ENCODE results near the gene CUX1.

Gene CUX1

DNA sequence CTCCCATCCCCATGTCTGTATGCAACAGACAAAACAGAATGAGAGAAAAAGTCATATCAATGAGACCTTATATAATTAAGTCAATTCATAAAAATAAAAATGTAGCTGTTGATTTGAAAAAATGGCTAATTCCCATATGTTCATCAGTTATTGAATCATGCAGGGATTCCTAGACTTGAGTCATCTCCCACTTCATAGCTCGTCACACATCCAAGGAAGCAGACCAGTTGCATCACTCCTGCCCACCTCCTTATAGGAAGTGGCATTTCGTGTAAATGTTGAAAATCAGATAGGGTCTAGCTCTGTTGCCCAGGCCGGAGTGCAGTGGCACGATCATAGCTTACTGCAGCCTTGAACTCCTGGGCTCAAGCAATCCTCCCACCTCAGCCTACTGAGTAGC lies 413.2 kb downstream of the CUX1 start:
- ChIA-PET POLR2A (no interaction called here), CTCF (interaction anchor here (0.6 to 1.2 kb wide), 3 partner anchors 226 to 687 kb away, joined by 3 to 4 read pairs (median 3); no protein-coding TSS in a partner anchor)
- Histone ChIP-seq H3K36me3 (ENCODE audit: control insufficient read depth in 2 of 2, insufficient read depth in 1 of 2, low read length in 2 of 2) (peaks cover 11 to 26% of the 10 kb centered on the region in 2 experiments; a peak in 2 of 3 replicates), H3K4me1 (ENCODE audit: control insufficient read depth, insufficient read depth, low read length) (no peaks in the 10 kb centered on the region), H3K4me3 (ENCODE audit: low read depth, low read length) (no peak overlapping the region), H3K9me3 (ENCODE audit: control insufficient read depth, insufficient read depth, low read depth, low read length) (no peaks in the 10 kb centered on the region), H3K27ac (ENCODE audit: extremely low read depth, low read depth, low read length) (no peak overlapping the region)
- no peak for TF ChIP-seq ZNF626 (tag by site-specific recombination; IDR thresholded peaks at IDR 0.05)
- no peak for TF ChIP-seq ZNF791 (tag by site-specific recombination; IDR thresholded peaks at IDR 0.05)

DNA sequence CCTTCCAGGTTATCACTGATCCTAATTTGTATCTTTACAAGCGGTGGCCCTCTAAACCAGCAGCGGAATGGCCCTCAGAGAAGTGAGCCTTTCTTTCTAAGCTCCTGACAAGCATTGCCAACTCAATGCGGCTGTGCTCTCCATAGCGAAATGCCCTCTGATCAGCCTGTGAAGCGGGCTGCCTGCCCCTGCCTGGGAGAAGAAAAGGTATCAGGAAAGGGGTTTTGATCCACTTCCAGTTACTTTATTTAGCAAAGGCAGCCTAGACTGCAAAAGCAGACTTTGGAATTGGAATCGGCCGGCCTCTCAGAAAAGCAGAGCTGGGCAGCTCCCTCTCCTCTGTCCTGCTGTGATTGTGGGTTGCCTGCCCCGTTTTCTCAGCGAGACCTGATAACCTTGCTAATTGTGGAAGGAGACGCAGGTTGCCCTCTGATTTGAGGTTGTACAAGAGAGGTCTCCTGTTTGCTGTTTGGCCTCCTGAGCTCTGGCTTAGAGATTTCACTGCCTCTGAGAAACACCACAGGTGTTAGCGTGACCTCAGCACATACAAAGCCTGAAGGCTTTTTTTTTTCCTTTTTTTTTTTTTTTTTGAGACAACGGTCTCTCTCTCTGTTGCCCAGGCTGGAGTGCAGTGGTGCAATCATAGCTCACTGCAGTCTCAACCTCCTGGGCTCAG lies 415.3 kb downstream of the CUX1 start:
- POLR2A ChIA-PET, result no interaction called here
- Histone ChIP-seq H3K36me3 (ENCODE audit: control insufficient read depth in 2 of 2, insufficient read depth in 1 of 2, low read length in 2 of 2) (peaks cover 11 to 21% of the 10 kb centered on the region in 2 experiments; a peak in 2 of 3 replicates), H3K9me3 (ENCODE audit: control insufficient read depth, insufficient read depth, low read depth, low read length) (no peaks in the 10 kb centered on the region), H3K4me1 (ENCODE audit: control insufficient read depth, insufficient read depth, low read length) (no peaks in the 10 kb centered on the region), H3K4me3 (ENCODE audit: low read depth, low read length) (no peak overlapping the region), H3K27ac (ENCODE audit: extremely low read depth, low read depth, low read length) (no peak overlapping the region)
- CTCF ChIA-PET, result interaction anchor here (0.5 to 0.7 kb wide), 3 partner anchors 18 to 709 kb away, joined by 3 to 5 read pairs (median 3); no protein-coding TSS in a partner anchor
- no peak for TF ChIP-seq ZNF521 (tag by site-specific recombination; IDR thresholded peaks at IDR 0.05)
- TF ChIP-seq ZNF560 (tag by site-specific recombination; IDR thresholded peaks at IDR 0.05; ENCODE audit: borderline replicate concordance), result no peak
- TF ChIP-seq SP7 (tag by site-specific recombination; IDR thresholded peaks at IDR 0.05), result no peak
- no peak for TF ChIP-seq OSR2 (tag by site-specific recombination; IDR thresholded peaks at IDR 0.05)
- no peak for TF ChIP-seq ZNF785 (tag by site-specific recombination; IDR thresholded peaks at IDR 0.05)
- TF ChIP-seq, protein P1, sequence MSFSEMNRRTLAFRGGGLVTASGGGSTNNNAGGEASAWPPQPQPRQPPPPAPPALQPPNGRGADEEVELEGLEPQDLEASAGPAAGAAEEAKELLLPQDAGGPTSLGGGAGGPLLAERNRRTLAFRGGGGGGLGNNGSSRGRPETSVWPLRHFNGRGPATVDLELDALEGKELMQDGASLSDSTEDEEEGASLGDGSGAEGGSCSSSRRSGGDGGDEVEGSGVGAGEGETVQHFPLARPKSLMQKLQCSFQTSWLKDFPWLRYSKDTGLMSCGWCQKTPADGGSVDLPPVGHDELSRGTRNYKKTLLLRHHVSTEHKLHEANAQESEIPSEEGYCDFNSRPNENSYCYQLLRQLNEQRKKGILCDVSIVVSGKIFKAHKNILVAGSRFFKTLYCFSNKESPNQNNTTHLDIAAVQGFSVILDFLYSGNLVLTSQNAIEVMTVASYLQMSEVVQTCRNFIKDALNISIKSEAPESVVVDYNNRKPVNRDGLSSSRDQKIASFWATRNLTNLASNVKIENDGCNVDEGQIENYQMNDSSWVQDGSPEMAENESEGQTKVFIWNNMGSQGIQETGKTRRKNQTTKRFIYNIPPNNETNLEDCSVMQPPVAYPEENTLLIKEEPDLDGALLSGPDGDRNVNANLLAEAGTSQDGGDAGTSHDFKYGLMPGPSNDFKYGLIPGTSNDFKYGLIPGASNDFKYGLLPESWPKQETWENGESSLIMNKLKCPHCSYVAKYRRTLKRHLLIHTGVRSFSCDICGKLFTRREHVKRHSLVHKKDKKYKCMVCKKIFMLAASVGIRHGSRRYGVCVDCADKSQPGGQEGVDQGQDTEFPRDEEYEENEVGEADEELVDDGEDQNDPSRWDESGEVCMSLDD (tag by site-specific recombination; IDR thresholded peaks at IDR 0.05), result no peak
- no peak for TF ChIP-seq HOXD13 (CRISPR knock-in tag; IDR thresholded peaks at IDR 0.05; ENCODE audit: borderline replicate concordance)
- no peak for TF ChIP-seq ZNF791 (tag by site-specific recombination; IDR thresholded peaks at IDR 0.05)
- no peak for TF ChIP-seq ZNF416 (tag by site-specific recombination; IDR thresholded peaks at IDR 0.05)
- TF ChIP-seq YY1 (tag by site-specific recombination; IDR thresholded peaks at IDR 0.05), result no peak
- TF ChIP-seq ZNF747 (tag by site-specific recombination; IDR thresholded peaks at IDR 0.05), result no peak
- no peak for TF ChIP-seq ZNF433 (tag by site-specific recombination; IDR thresholded peaks at IDR 0.05; ENCODE audit: low read depth)
- TF ChIP-seq, protein P2, sequence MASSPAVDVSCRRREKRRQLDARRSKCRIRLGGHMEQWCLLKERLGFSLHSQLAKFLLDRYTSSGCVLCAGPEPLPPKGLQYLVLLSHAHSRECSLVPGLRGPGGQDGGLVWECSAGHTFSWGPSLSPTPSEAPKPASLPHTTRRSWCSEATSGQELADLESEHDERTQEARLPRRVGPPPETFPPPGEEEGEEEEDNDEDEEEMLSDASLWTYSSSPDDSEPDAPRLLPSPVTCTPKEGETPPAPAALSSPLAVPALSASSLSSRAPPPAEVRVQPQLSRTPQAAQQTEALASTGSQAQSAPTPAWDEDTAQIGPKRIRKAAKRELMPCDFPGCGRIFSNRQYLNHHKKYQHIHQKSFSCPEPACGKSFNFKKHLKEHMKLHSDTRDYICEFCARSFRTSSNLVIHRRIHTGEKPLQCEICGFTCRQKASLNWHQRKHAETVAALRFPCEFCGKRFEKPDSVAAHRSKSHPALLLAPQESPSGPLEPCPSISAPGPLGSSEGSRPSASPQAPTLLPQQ (tag by site-specific recombination; IDR thresholded peaks at IDR 0.05), result no peak
- TF ChIP-seq ZNF830 (tag by site-specific recombination; IDR thresholded peaks at IDR 0.05; ENCODE audit: low read depth), result no peak
- TF ChIP-seq ZNF202 (tag by site-specific recombination; IDR thresholded peaks at IDR 0.05; ENCODE audit: borderline replicate concordance), result no peak
- TF ChIP-seq ZEB2 (tag by site-specific recombination; IDR thresholded peaks at IDR 0.05), result no peak
- no peak for TF ChIP-seq ZNF510 (tag by site-specific recombination; IDR thresholded peaks at IDR 0.05; ENCODE audit: insufficient replicate concordance)
- TF ChIP-seq ZNF184 (tag by site-specific recombination; IDR thresholded peaks at IDR 0.05), result no peak
- TF ChIP-seq ZNF146 (tag by site-specific recombination; IDR thresholded peaks at IDR 0.05), result no peak
- no peak for TF ChIP-seq ZNF549 (tag by site-specific recombination; IDR thresholded peaks at IDR 0.05)
